BLaER1 treated with 17β-estradiol and CSF1 and Interleukin-3, amounts not matched to agents 10 nM and 100 nM (cell line): ENCODE results near the gene HMX1.

ENCODE experiments used
- H3K27ac ChIP-seq, 11 experiments: shearing (Covaris generic); formaldehyde crosslinking; 2 replicates each; pipeline ENCODE4 v1.8.1; 2022
- H3K27me3 ChIP-seq, 11 experiments: shearing (Covaris generic); formaldehyde crosslinking; 2 replicates each; pipeline ENCODE4 v1.8.1; 2022
- H3K36me3 ChIP-seq, 11 experiments: shearing (Covaris generic); formaldehyde crosslinking; 2 replicates each; pipeline ENCODE4 v1.8.1; 2022
- H3K4me1 ChIP-seq, 10 experiments: shearing (Covaris generic); formaldehyde crosslinking; 2 replicates each; pipeline ENCODE4 v1.8.1; 2022
- H3K4me2 ChIP-seq, 11 experiments: shearing (Covaris generic); formaldehyde crosslinking; 2 replicates each; pipeline ENCODE4 v1.8.1; 2022
- H3K4me3 ChIP-seq, 10 experiments: shearing (Covaris generic); formaldehyde crosslinking; 2 replicates each; pipeline ENCODE4 v1.8.1; 2022
- H3K9ac ChIP-seq, 11 experiments: shearing (Covaris generic); formaldehyde crosslinking; 2 replicates each; pipeline ENCODE4 v1.8.1; 2022
- H3K9me3 ChIP-seq, 11 experiments: shearing (Covaris generic); formaldehyde crosslinking; replicated peaks in 1 of 11; 2 replicates each; pipeline ENCODE4 v1.8.1; 2022
- H4K20me1 ChIP-seq, 11 experiments: shearing (Covaris generic); formaldehyde crosslinking; 2 replicates each; pipeline ENCODE4 v1.8.1; 2022
- Cebpa-rat ChIP-seq, 11 experiments: shearing (Covaris generic); IDR thresholded peaks; 2 replicates each; pipeline ENCODE4 v1.8.1; 2022

The HMX1 gene

GRCh38 chr4:8911316-8912088 lies 39.9 kb upstream of the HMX1 start:
- TF ChIP-seq Cebpa-rat (IDR thresholded peaks at IDR 0.05) = no peak
- Histone ChIP-seq H3K4me1 (peaks cover 0 to 45% (median 20%) of the 10 kb centered on the region in 10 experiments; a peak in 18 of 20 replicates), H3K27me3 (no peaks in the 10 kb centered on the region), H3K9me3 (no peaks in the 10 kb centered on the region), H3K9ac (no peak overlapping the region), H3K4me2 (0 out of 22 replicates have a peak overlapping the region, but pooled peaks of 1 of the 11 experiments have one; percentile 16), H4K20me1 (peaks cover 0 to 31% (median 0%) of the 10 kb centered on the region in 11 experiments; a peak in 4 of 22 replicates), H3K4me3 (no peak overlapping the region), H3K27ac (no peak overlapping the region), H3K36me3 (no peaks in the 10 kb centered on the region)

- Histone ChIP-seq H3K27me3 (no peaks in the 10 kb centered on the region), H3K36me3 (no peaks in the 10 kb centered on the region), H3K4me3 (no peak overlapping the region), H3K9me3 (no peaks in the 10 kb centered on the region), H4K20me1 (peaks cover 0 to 25% (median 0%) of the 10 kb centered on the region in 11 experiments; a peak in 4 of 22 replicates), H3K27ac (no peak overlapping the region), H3K4me2 (no peak overlapping the region), H3K9ac (no peak overlapping the region), H3K4me1 (peaks cover 0 to 50% (median 25%) of the 10 kb centered on the region in 10 experiments; a peak in 18 of 20 replicates)
- no peak for TF ChIP-seq Cebpa-rat (IDR thresholded peaks at IDR 0.05)
These were observed 39.2 kb upstream of the HMX1 start for GRCh38 chr4:8910822-8911315.

GRCh38 chr4:8910100-8910821 lies 38.6 kb upstream of the HMX1 start:
- H3K9ac ChIP-seq = no peak overlapping the region
- H3K4me1 ChIP-seq = peaks cover 0 to 49% (median 25%) of the 10 kb centered on the region in 10 experiments; a peak in 18 of 20 replicates
- H3K9me3 ChIP-seq = no peaks in the 10 kb centered on the region
- no peaks in the 10 kb centered on the region for H3K36me3 ChIP-seq
- peaks cover 0 to 25% (median 0%) of the 10 kb centered on the region in 11 experiments; a peak in 4 of 22 replicates for H4K20me1 ChIP-seq
- peak overlapping the region in 2 of 11 experiments; percentile 10 to 13; a peak in 2 of 22 replicates for H3K4me2 ChIP-seq
- H3K27me3 ChIP-seq = no peaks in the 10 kb centered on the region
- no peak overlapping the region for H3K27ac ChIP-seq
- no peak for TF ChIP-seq Cebpa-rat (IDR thresholded peaks at IDR 0.05)
- no peak overlapping the region for H3K4me3 ChIP-seq

GRCh38 chr4:8909548-8909947 lies 37.9 kb upstream of the HMX1 start:
- no peak overlapping the region for H3K27ac ChIP-seq
- H3K9me3 ChIP-seq = no peaks in the 10 kb centered on the region
- H3K4me1 ChIP-seq = peaks cover 0 to 43% (median 25%) of the 10 kb centered on the region in 10 experiments; a peak in 18 of 20 replicates
- peaks cover 0 to 19% (median 0%) of the 10 kb centered on the region in 11 experiments; a peak in 3 of 22 replicates for H4K20me1 ChIP-seq
- peak overlapping the region in 6 of 11 experiments; percentile 7 to 41 (median 21); a peak in 7 of 22 replicates for H3K4me2 ChIP-seq
- H3K4me3 ChIP-seq = no peak overlapping the region
- H3K9ac ChIP-seq = no peak overlapping the region
- H3K27me3 ChIP-seq = no peaks in the 10 kb centered on the region
- H3K36me3 ChIP-seq = no peaks in the 10 kb centered on the region
- TF ChIP-seq Cebpa-rat (IDR thresholded peaks at IDR 0.05) = no peak

DNA sequence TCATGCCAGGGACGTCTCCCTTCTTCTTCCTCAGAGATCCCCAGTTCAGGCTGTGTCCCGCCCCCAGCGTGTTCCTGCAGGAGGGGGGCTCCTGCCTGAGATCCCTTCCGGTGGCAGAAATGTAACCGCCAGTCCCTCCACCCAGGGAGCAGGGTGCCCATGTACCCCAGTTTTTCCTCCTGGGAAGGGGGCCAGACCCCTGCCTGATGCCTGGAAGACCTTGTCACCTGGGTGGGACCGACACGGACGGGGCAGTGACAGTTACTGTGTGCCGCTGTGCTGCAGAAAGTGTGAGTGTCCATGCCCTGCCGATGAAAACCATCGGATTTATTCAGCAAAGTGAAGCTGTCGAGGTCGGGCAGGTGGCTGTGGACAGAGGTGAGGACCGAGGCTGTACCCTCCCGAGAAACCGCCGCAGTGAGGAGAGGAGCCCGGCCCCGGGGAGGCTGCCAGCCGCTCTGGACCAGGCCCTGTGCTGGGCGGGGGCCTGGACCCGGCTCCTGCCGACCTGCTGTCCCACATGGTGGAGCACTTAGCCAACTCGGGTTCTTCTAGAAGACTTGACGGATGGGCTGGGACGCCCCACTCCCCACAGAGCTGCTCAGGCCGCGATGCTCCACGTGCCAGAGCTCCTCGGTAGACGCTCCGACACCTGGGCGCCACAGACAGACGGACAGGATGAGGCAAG lies 36.7 kb upstream of the HMX1 start:
- peaks cover 0 to 3% (median under 1%) of the 10 kb centered on the region in 11 experiments; a peak in 9 of 22 replicates for H3K9me3 ChIP-seq
- H3K4me1 ChIP-seq = peaks cover 0 to 40% (median 25%) of the 10 kb centered on the region in 10 experiments; a peak in 18 of 20 replicates
- H3K27ac ChIP-seq = no peak overlapping the region
- H3K9ac ChIP-seq = no peak overlapping the region
- peak overlapping the region in 2 of 11 experiments; percentile 77 to 85; a peak in 2 of 22 replicates for H3K4me2 ChIP-seq
- peaks cover 0 to 17% (median 0%) of the 10 kb centered on the region in 11 experiments; a peak in 3 of 22 replicates for H4K20me1 ChIP-seq
- no peak overlapping the region for H3K4me3 ChIP-seq
- H3K27me3 ChIP-seq = no peaks in the 10 kb centered on the region
- no peaks in the 10 kb centered on the region for H3K36me3 ChIP-seq
- no peak for TF ChIP-seq Cebpa-rat (IDR thresholded peaks at IDR 0.05)

DNA sequence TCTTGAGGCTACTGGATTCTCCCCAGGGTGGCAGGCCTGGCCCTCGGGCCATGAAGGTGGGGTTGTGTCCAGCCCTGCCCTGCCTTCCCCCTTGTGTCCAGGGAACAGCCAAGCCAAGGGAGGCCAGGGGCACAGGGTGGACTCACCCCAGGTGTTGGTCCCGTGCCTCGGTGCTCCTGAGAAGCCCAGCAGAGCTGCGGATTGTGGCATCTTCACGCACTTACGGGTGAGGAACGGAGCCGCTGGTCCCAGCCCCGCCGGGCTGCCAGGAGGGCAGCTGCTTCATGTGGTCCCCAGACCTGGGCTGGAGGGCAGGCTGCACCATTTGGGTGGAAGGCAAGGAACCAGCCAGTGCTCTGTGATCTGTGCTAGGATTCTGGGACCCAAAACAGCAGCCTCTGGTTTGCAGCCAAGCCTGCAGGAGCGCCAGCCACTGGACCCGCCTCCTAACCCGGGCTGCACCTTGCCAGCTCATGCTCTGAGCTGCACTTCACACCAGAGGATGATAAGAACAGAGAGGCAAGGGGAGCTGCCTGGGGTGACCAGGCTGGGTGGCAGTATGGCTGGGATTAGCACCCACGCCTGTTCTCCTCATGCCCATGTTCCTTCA lies 36.1 kb upstream of the HMX1 start:
- Histone ChIP-seq H3K36me3 (no peaks in the 10 kb centered on the region), H3K9ac (no peak overlapping the region), H3K4me2 (peak overlapping the region in 8 of 11 experiments; percentile 53 to 85 (median 74); a peak in 12 of 22 replicates), H3K27me3 (no peaks in the 10 kb centered on the region), H3K9me3 (peaks cover 1 to 10% (median 7%) of the 10 kb centered on the region in 11 experiments; a peak in 21 of 22 replicates), H4K20me1 (peaks cover 0 to 17% (median 0%) of the 10 kb centered on the region in 11 experiments; a peak in 3 of 22 replicates), H3K4me1 (peaks cover 0 to 40% (median 25%) of the 10 kb centered on the region in 10 experiments; a peak in 18 of 20 replicates), H3K4me3 (no peak overlapping the region), H3K27ac (no peak overlapping the region)
- no peak for TF ChIP-seq Cebpa-rat (IDR thresholded peaks at IDR 0.05)

DNA sequence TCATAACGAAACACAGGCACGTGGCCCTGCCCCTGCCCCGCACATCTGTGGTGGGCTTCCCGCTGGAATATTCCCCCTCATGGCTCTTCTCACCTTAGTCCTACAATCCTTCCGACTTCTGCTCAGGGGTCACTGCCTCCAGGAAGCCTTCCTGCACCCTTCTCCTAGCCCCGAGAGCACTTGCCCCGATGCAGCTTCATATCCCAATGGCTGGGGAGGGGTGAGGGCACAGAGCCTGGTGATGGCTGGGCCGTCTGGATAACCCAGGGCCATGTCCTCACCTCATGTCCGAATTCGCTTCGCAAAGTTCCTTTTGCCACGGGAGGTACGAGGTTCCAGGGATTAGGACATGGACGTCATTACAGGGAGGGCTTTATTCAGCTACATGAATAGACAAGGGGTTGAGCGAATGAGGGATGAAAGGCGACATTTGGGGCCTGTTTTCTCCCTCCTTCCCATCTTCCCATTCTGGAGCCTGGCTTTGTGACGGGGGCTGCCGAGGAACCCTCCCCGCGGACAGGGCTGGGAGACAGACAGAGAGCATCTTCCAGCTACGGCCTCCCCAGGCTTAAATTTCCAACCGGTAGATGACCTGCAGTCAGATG lies 35.5 kb upstream of the HMX1 start:
- H3K27ac ChIP-seq = no peak overlapping the region
- no peaks in the 10 kb centered on the region for H3K27me3 ChIP-seq

DNA sequence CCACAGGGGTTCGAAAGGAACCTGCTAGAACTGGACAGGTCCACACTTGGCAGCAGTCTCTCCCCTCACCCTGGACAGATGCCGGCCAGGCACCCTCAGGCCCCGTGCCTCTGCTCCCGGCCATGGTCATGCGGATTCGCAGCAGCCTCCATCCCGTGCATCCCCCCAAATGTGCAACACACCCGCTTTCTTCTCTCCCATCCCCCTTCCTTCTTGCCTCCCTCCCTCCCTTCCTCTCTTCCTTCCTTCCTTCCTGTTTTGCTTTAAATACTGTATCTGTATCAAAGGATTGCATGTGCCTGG lies 35.0 kb upstream of the HMX1 start:
- peaks cover 0 to 40% (median 24%) of the 10 kb centered on the region in 10 experiments; a peak in 18 of 20 replicates for H3K4me1 ChIP-seq
- TF ChIP-seq Cebpa-rat (IDR thresholded peaks at IDR 0.05) = no peak
- H3K4me3 ChIP-seq = no peak overlapping the region
- peak overlapping the region in 10 of 11 experiments; percentile 24 to 85 (median 71); a peak in 18 of 22 replicates for H3K4me2 ChIP-seq
- H3K27me3 ChIP-seq = no peaks in the 10 kb centered on the region
- H4K20me1 ChIP-seq = peaks cover 0 to 15% (median 0%) of the 10 kb centered on the region in 11 experiments; a peak in 3 of 22 replicates
- no peak overlapping the region for H3K27ac ChIP-seq
- H3K9me3 ChIP-seq = peaks cover 12 to 21% (median 18%) of the 10 kb centered on the region in 11 experiments
- no peaks in the 10 kb centered on the region for H3K36me3 ChIP-seq
- H3K9ac ChIP-seq = no peak overlapping the region

More for the DNA sequence above, 35.5 kb upstream of the HMX1 start:
- Histone ChIP-seq H3K9ac (no peak overlapping the region), H3K9me3 (peaks cover 7 to 16% (median 13%) of the 10 kb centered on the region in 11 experiments), H3K4me2 (peak overlapping the region; percentile 9 to 85 (median 70); a peak in 19 of 22 replicates), H3K4me3 (no peak overlapping the region), H3K36me3 (no peaks in the 10 kb centered on the region), H3K4me1 (peaks cover 0 to 40% (median 25%) of the 10 kb centered on the region in 10 experiments; a peak in 18 of 20 replicates), H4K20me1 (peaks cover 0 to 17% (median 0%) of the 10 kb centered on the region in 11 experiments; a peak in 3 of 22 replicates)
- TF ChIP-seq Cebpa-rat (IDR thresholded peaks at IDR 0.05) = no peak
